ENCODE measurements around the gene TNFRSF11A. TPM values are rescaled to one million over a fixed set of nuclear protein-coding genes. Genes with fewer than 3 reads are reported as not detected.

TNFRSF11A gene
- total and polyA plus RNA-seq, 2 experiments from 2014 or later = 4.1 to 5.6 TPM

- Histone ChIP-seq H3K4me1 (ENCODE audit: insufficient read depth) (peaks cover 7% of the 10 kb centered on the region), H2AFZ (no peak overlapping the region), H4K20me1 (ENCODE audit: insufficient read depth, poor library complexity, severe bottlenecking) (no peaks in the 10 kb centered on the region), H3K36me3 (replicated peaks; ENCODE audit: insufficient read depth, low read depth) (no peaks in the 10 kb centered on the region), H3K27me3 (peaks cover 32% of the 10 kb centered on the region), H3K27ac (no peak overlapping the region), H3K4me2 (no peak overlapping the region), H3K79me2 (no peaks in the 10 kb centered on the region), H3K9me2 (replicated peaks; ENCODE audit: insufficient read depth) (no peaks in the 10 kb centered on the region), H3K4me3 (no peak overlapping the region), H3K9me3 (ENCODE audit: low read depth) (no peaks in the 10 kb centered on the region)
- WGBS (ENCODE audit: low lambda C conversion rate, missing lambda C conversion rate) = 67% methylated on average over 3 of the region's 3 CpGs
- no peak for DNase-seq (ENCODE audit: low spot score)
- TF ChIP-seq EZH2 (IDR thresholded peaks at IDR 0.05; ENCODE audit: borderline replicate concordance) = no peak
- TF ChIP-seq CTCF (IDR thresholded peaks at IDR 0.05; ENCODE audit: poor library complexity) = no peak
- no peak for TF ChIP-seq EZH2phosphoT487 (IDR thresholded peaks at IDR 0.05; ENCODE audit: low read depth, severe bottlenecking, unreplicated experiment)
Observed at GRCh38 chr18:62321201-62321600, 3.9 kb upstream of the TNFRSF11A start.

DNA sequence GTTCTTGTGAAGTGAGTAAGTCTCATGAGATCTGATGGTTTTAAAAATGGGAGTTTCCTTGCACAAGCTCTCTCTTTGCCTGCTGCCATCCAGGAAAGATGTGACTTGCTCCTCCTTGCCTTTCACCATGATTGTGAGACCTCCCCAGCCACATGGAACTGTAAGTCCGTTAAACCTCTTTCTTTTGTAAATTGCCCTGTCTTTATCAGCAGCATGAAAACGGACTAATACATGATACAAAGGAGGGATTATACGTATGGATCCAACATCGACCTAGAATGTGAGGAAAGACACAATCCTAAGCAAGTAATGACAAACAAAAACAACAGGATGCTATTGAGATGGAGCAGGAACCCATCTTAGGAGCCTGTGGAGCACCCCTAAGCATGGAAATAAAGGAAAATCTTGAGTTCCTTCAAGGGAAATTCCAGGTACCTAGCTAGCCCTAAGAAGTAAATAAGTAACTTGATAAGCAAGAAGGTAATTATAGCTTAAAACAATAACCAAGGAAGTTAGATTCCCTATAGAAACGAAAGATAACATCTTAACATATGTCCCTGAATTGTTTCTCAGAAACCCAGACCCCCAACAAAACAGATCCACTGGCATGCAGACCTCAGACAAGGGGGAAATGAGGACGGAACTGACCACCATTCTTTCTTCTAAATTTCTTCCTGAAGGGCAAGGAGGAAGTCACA, 1.5 kb upstream of the TNFRSF11A start:
- H4K20me1 ChIP-seq (ENCODE audit: insufficient read depth, poor library complexity, severe bottlenecking) = no peaks in the 10 kb centered on the region
- TF ChIP-seq CTCF (IDR thresholded peaks at IDR 0.05; ENCODE audit: poor library complexity) = no peak
- no peak for TF ChIP-seq EZH2 (IDR thresholded peaks at IDR 0.05; ENCODE audit: borderline replicate concordance)
- TF ChIP-seq EZH2phosphoT487 (IDR thresholded peaks at IDR 0.05; ENCODE audit: low read depth, severe bottlenecking, unreplicated experiment) = no peak
- peaks cover 18% of the 10 kb centered on the region for H3K4me1 ChIP-seq (ENCODE audit: insufficient read depth)
- no peak for DNase-seq (ENCODE audit: low spot score)
- H3K9me2 ChIP-seq (replicated peaks; ENCODE audit: insufficient read depth) = no peaks in the 10 kb centered on the region
- no peaks in the 10 kb centered on the region for H3K9me3 ChIP-seq (ENCODE audit: low read depth)
- H3K4me3 ChIP-seq = no peak overlapping the region
- H3K27me3 ChIP-seq = peaks cover 55% of the 10 kb centered on the region
- H3K36me3 ChIP-seq (replicated peaks; ENCODE audit: insufficient read depth, low read depth) = no peaks in the 10 kb centered on the region
- H3K79me2 ChIP-seq = no peaks in the 10 kb centered on the region
- H2AFZ ChIP-seq = peak overlapping the region; percentile 1
- WGBS (ENCODE audit: low lambda C conversion rate, missing lambda C conversion rate) = 14% methylated on average over 6 of the region's 6 CpGs
- H3K4me2 ChIP-seq = peak overlapping the region; percentile 79
- H3K27ac ChIP-seq = no peak overlapping the region

DNA sequence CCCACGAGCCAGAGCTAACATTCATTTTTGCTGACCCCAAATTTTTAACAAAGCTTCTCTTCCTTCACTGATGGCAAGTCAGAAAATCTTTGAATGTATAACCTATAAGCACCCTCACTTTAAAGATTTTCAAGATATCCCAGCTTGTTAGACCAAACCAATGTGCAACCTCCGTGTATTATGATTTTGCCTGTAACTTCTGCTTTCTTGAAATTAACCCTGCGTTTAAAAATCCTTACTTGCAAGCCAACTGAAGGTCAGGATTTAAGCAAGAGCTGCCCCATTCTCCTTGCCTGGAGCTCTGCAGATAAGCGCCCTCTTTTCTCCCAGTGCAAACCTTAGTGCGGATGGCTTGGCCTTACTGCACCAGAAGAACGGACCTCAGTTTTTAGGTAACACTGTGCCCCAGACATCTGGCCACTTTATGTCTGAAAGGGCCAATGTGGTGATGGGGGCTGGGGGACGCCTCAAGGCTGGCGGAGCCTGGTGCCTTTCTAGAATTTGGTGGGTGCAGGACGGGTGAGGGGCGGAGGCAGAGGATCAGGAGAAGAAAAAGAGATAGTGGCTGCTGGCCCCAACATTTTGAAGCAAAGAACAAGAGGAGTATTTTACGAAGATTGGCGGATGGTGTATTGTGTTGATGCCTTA, 805 bp upstream of the TNFRSF11A start:
- Histone ChIP-seq H3K4me3 (no peak overlapping the region), H3K27ac (no peak overlapping the region), H3K36me3 (replicated peaks; ENCODE audit: insufficient read depth, low read depth) (no peaks in the 10 kb centered on the region), H3K79me2 (no peaks in the 10 kb centered on the region), H3K4me2 (peak overlapping the region; percentile 79), H3K27me3 (peaks cover 55% of the 10 kb centered on the region), H2AFZ (peak overlapping the region; percentile 1), H3K4me1 (ENCODE audit: insufficient read depth) (peaks cover 25% of the 10 kb centered on the region), H4K20me1 (ENCODE audit: insufficient read depth, poor library complexity, severe bottlenecking) (no peaks in the 10 kb centered on the region), H3K9me3 (ENCODE audit: low read depth) (no peaks in the 10 kb centered on the region), H3K9me2 (replicated peaks; ENCODE audit: insufficient read depth) (no peaks in the 10 kb centered on the region)
- no peak for TF ChIP-seq EZH2 (IDR thresholded peaks at IDR 0.05; ENCODE audit: borderline replicate concordance)
- TF ChIP-seq CTCF (IDR thresholded peaks at IDR 0.05; ENCODE audit: poor library complexity) = no peak
- TF ChIP-seq EZH2phosphoT487 (IDR thresholded peaks at IDR 0.05; ENCODE audit: low read depth, severe bottlenecking, unreplicated experiment) = no peak
- WGBS (ENCODE audit: low lambda C conversion rate, missing lambda C conversion rate) = 40% methylated on average over 12 of the region's 12 CpGs
- DNase-seq (ENCODE audit: low spot score) = no peak

Data from hepatocyte (in vitro differentiated cells).